Measurements from ENCODE around the gene ARSK. TPM values are rescaled to one million over a fixed set of nuclear protein-coding genes. Genes with fewer than 3 reads are reported as not detected.

Gene ARSK
- total and polyA plus RNA-seq, 2 of the 13 experiments (the other 11 are each of a cell fraction or from before 2014, with no cell fraction given) = 7.9 TPM

- TF ChIP-seq ZNF761 (CRISPR knock-in tag; conservative IDR thresholded peaks at IDR 0.05) (no peak; the same call in 1 of the 2 replicates), ZNF550 (CRISPR knock-in tag; IDR thresholded peaks at IDR 0.05; ENCODE audit: borderline replicate concordance) (no peak), MAF1 (CRISPR knock-in tag; IDR thresholded peaks at IDR 0.05; ENCODE audit: borderline replicate concordance) (0 out of 2 replicates have a peak, but pooled peaks have one; percentile 70), ZFP82 (CRISPR knock-in tag; IDR thresholded peaks at IDR 0.05; ENCODE audit: borderline replicate concordance) (no peak), ZKSCAN5 (CRISPR knock-in tag; IDR thresholded peaks at IDR 0.05) (no peak), ZNF138 (CRISPR knock-in tag; IDR thresholded peaks at IDR 0.05; ENCODE audit: low read depth) (0 out of 2 replicates have a peak, but pooled peaks have one; percentile 67), PHF20 (CRISPR knock-in tag; IDR thresholded peaks at IDR 0.05) (peak; percentile 73), ZNF230 (CRISPR knock-in tag; IDR thresholded peaks at IDR 0.05) (no peak; the same call in 1 of the 2 replicates), RBFOX2 (IDR thresholded peaks at IDR 0.05; ENCODE audit: low read depth, low read length) (peak; percentile 80), SNAI1 (CRISPR knock-in tag; IDR thresholded peaks at IDR 0.05; ENCODE audit: borderline replicate concordance) (0 out of 2 replicates have a peak, but pooled peaks have one; percentile 36), ZNF678 (CRISPR knock-in tag; IDR thresholded peaks at IDR 0.05) (no peak), ZFP36L2 (CRISPR knock-in tag; IDR thresholded peaks at IDR 0.05) (0 out of 2 replicates have a peak, but pooled peaks have one; percentile 53), KLF9 (CRISPR knock-in tag; IDR thresholded peaks at IDR 0.05; ENCODE audit: low read depth) (no peak), ZNF329 (CRISPR knock-in tag; IDR thresholded peaks at IDR 0.05; ENCODE audit: low read depth) (peak; percentile 80), SSRP1 (CRISPR knock-in tag; IDR thresholded peaks at IDR 0.05) (no peak), ZNF629 (CRISPR knock-in tag; conservative IDR thresholded peaks at IDR 0.05) (no peak), ZFP36 (IDR thresholded peaks at IDR 0.05; ENCODE audit: borderline replicate concordance, low read depth, low read length, partially characterized antibody) (no peak), CBX1 (IDR thresholded peaks at IDR 0.05; ENCODE audit: low read depth) (peak; percentile 62), ZNF354B (CRISPR knock-in tag; IDR thresholded peaks at IDR 0.05) (no peak), IKZF4 (CRISPR knock-in tag; IDR thresholded peaks at IDR 0.05; ENCODE audit: borderline replicate concordance, low read depth, not compliant biosample characterization) (no peak), SKI (IDR thresholded peaks at IDR 0.05; ENCODE audit: partially characterized antibody) (peak; percentile 71), SOX6 (IDR thresholded peaks at IDR 0.05) (no peak), SOX6 (CRISPR knock-in tag; IDR thresholded peaks at IDR 0.05) (peak; percentile 85), STAG1 (CRISPR knock-in tag; IDR thresholded peaks at IDR 0.05) (peak; percentile 26; the same call in 1 of the 2 replicates), MED1 (CRISPR knock-in tag; IDR thresholded peaks at IDR 0.05) (peak; percentile 88)
- TF ChIP-seq, protein P1, sequence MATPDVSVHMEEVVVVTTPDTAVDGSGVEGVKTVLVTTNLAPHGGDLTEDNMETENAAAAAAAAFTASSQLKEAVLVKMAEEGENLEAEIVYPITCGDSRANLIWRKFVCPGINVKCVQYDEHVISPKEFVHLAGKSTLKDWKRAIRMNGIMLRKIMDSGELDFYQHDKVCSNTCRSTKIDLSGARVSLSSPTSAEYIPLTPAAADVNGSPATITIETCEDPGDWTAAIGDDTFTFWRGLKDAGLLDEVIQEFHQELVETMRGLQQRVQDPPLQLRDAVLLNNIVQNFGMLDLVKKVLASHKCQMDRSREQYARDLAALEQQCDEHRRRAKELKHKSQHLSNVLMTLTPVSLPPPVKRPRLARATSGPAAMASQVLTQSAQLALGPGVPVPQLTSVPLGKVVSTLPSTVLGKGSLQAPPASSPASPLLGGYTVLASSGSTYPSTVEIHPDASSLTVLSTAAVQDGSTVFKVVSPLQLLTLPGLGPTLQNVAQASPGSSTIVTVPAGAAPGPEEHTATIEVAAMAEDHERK (CRISPR knock-in tag; IDR thresholded peaks at IDR 0.05; ENCODE audit: low read depth) = 0 out of 2 replicates have a peak, but pooled peaks have one; percentile 48
- TF ChIP-seq, protein P2, sequence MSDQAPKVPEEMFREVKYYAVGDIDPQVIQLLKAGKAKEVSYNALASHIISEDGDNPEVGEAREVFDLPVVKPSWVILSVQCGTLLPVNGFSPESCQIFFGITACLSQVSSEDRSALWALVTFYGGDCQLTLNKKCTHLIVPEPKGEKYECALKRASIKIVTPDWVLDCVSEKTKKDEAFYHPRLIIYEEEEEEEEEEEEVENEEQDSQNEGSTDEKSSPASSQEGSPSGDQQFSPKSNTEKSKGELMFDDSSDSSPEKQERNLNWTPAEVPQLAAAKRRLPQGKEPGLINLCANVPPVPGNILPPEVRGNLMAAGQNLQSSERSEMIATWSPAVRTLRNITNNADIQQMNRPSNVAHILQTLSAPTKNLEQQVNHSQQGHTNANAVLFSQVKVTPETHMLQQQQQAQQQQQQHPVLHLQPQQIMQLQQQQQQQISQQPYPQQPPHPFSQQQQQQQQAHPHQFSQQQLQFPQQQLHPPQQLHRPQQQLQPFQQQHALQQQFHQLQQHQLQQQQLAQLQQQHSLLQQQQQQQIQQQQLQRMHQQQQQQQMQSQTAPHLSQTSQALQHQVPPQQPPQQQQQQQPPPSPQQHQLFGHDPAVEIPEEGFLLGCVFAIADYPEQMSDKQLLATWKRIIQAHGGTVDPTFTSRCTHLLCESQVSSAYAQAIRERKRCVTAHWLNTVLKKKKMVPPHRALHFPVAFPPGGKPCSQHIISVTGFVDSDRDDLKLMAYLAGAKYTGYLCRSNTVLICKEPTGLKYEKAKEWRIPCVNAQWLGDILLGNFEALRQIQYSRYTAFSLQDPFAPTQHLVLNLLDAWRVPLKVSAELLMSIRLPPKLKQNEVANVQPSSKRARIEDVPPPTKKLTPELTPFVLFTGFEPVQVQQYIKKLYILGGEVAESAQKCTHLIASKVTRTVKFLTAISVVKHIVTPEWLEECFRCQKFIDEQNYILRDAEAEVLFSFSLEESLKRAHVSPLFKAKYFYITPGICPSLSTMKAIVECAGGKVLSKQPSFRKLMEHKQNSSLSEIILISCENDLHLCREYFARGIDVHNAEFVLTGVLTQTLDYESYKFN (CRISPR knock-in tag; conservative IDR thresholded peaks at IDR 0.05) = peak; percentile 91
Observed at GRCh38 chr5:95646569-95647431, 91.9 kb downstream of the ARSK start, which contains the start of gene RFESD (continued).

All from HepG2 (cell line).